ENCODE data around the gene TAC3. TPM values are rescaled to one million over a fixed set of nuclear protein-coding genes. Genes with fewer than 3 reads are reported as not detected.

The TAC3 gene
- total RNA-seq, 3 donors from 2014 or later: not detected

DNA sequence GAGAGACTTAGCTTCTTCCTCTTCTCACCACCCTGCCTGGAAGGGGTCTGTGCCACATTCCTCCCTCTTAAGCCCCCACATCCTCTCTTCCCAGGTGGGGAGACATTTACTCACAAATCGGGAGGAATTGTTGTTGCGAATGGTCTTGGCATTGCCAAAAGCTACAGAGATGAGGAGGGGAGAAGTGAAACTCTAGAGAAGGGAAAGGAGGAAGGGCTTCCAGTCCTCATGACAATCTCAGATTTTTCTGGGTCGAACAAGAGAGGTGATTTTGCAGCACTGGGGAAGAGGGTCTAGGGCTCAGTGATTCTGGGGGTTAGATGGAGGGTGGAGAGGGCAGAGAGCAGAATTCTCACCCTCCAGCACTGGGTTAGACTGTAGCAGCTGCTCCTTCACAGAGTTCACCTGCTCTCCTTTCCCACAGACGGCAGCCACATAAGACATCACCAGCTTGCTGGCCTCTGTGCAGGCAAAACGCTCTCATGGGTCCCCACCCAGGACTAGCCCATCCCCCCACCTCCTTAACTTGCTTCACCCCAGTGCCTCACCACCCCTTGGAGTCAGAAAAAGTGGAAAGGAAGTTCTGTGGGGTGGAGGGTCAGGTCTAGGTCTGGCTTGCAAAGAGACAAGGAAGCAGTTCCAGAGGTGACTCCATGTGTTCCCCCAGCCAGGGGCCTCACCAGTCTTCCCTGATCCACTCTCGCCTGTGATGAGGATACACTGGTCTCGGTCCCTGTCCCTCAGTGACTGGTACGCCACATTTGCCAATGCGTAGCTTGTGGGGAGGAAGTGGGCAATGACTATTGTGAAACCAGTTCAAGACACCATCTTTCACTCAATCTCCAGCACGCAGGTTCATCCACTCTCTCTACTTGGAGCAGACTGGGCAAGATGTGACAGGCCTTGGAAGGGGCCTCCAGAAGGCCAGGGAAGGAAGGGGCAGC lies 30.9 kb upstream of the TAC3 start:
- H3K27me3 ChIP-seq: no peaks in the 10 kb centered on the region
- H3K36me3 ChIP-seq: no peaks in the 10 kb centered on the region
- no peaks in the 10 kb centered on the region for H3K9me3 ChIP-seq
- no peak for DNase-seq (ENCODE audit: low spot score in 2 of 2)
- H3K27ac ChIP-seq: no peak overlapping the region
- TF ChIP-seq POLR2A (IDR thresholded peaks at IDR 0.05) (no peak), POLR2AphosphoS5 (IDR thresholded peaks at IDR 0.05) (no peak)
- TF ChIP-seq, protein P1, sequence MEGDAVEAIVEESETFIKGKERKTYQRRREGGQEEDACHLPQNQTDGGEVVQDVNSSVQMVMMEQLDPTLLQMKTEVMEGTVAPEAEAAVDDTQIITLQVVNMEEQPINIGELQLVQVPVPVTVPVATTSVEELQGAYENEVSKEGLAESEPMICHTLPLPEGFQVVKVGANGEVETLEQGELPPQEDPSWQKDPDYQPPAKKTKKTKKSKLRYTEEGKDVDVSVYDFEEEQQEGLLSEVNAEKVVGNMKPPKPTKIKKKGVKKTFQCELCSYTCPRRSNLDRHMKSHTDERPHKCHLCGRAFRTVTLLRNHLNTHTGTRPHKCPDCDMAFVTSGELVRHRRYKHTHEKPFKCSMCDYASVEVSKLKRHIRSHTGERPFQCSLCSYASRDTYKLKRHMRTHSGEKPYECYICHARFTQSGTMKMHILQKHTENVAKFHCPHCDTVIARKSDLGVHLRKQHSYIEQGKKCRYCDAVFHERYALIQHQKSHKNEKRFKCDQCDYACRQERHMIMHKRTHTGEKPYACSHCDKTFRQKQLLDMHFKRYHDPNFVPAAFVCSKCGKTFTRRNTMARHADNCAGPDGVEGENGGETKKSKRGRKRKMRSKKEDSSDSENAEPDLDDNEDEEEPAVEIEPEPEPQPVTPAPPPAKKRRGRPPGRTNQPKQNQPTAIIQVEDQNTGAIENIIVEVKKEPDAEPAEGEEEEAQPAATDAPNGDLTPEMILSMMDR (IDR thresholded peaks at IDR 0.05): no peak
- no peaks in the 10 kb centered on the region for H3K4me1 ChIP-seq
- intact Hi-C loops (cut with DNase I; ENCODE audit: low total_unique reads): no loop called here
- H3K4me3 ChIP-seq: no peak overlapping the region

DNA sequence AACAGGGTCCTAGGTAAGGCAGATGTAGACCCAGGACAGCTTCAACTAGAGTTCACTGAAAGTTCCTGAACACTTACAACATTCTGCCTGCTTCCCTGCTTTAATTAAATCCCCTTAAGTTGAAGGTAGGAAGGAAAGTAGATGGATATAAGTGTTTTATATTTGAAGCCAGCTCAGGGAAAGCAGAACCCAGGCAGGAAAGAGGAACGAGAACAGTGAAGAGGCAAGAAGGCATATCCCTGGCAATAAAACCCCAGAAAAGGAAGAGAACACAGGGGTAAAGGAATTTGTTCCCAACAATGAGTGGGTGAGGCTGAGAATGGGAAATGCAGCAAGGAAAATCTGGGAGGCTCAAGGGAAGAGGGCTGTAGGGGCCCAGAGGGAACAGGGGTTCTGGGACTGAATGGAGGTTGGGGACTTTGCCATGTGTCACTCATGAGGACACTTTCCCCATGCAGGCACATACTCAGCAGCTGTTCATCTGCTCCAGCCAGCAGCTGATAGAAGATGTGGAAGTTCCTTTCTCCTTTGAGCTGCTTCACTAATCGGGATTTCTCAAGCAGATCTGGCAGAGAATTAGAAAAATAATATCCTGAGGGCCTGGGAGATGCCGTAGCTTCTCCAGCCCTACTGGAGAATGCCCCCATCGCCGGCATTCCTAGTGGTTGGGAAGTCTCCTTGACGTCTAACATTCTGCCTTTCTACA lies 29.9 kb upstream of the TAC3 start:
- DNase-seq (ENCODE audit: low spot score in 2 of 2): no peak
- H3K27me3 ChIP-seq: no peaks in the 10 kb centered on the region
- H3K9me3 ChIP-seq: no peaks in the 10 kb centered on the region
- intact Hi-C loops (cut with DNase I; ENCODE audit: low total_unique reads): no loop called here
- H3K4me1 ChIP-seq: no peaks in the 10 kb centered on the region
- TF ChIP-seq POLR2AphosphoS5 (IDR thresholded peaks at IDR 0.05) (no peak), POLR2A (IDR thresholded peaks at IDR 0.05) (no peak)
- TF ChIP-seq, protein P1 (IDR thresholded peaks at IDR 0.05): no peak
- H3K36me3 ChIP-seq: no peaks in the 10 kb centered on the region
- no peak overlapping the region for H3K27ac ChIP-seq
- H3K4me3 ChIP-seq: no peak overlapping the region

DNA sequence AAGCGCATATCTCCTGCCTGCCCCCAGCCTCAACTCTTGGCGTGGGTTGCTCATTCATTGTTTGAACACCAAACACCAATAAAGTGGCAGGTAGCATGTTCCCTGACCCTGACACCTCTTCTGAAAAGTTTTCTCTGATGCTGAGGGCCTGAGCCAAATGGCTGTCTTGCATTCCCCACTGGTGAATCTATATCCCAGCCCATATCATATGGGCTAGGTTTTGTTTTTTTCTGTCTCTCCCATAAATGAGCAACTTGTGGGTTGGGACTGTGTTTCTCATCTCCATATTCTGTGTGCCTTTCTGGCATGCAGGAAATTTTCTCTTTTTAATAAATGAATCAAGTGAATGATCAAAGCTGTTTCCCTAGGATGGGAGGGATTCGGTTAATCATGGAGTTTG lies 28.6 kb upstream of the TAC3 start:
- TF ChIP-seq, protein P1 (IDR thresholded peaks at IDR 0.05): no peak
- TF ChIP-seq POLR2A (IDR thresholded peaks at IDR 0.05) (no peak), POLR2AphosphoS5 (IDR thresholded peaks at IDR 0.05) (no peak)
- H3K27ac ChIP-seq: no peak overlapping the region
- no peaks in the 10 kb centered on the region for H3K36me3 ChIP-seq
- H3K27me3 ChIP-seq: no peaks in the 10 kb centered on the region
- no peaks in the 10 kb centered on the region for H3K9me3 ChIP-seq
- H3K4me3 ChIP-seq: no peak overlapping the region
- intact Hi-C loops (cut with DNase I; ENCODE audit: low total_unique reads): no loop called here
- DNase-seq (ENCODE audit: low spot score in 2 of 2): no peak
- H3K4me1 ChIP-seq: no peaks in the 10 kb centered on the region

DNA sequence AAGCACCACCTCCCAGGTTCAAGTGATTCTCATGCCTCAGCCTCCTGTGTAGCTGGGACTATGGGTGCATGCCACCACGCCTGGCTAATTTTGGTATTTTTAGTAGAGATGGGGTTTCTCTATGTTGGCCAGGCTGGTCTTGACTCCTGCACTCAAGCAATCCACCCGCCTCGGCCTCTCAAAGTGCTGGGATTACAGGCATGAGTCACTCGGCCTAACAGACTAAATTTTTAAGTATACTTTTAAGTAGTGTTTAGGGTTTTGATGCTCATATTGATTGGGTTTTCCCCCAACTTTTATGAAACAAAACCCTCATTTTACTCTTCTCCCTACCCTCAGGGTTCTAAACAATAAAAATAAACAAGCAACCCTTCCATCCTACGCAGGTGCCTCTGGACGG lies 28.1 kb upstream of the TAC3 start:
- H3K4me3 ChIP-seq: no peak overlapping the region
- no peaks in the 10 kb centered on the region for H3K9me3 ChIP-seq
- no peaks in the 10 kb centered on the region for H3K4me1 ChIP-seq
- intact Hi-C loops (cut with DNase I; ENCODE audit: low total_unique reads): no loop called here
- H3K27ac ChIP-seq: no peak overlapping the region
- TF ChIP-seq POLR2A (IDR thresholded peaks at IDR 0.05) (no peak), POLR2AphosphoS5 (IDR thresholded peaks at IDR 0.05) (no peak)
- TF ChIP-seq, protein P1 (IDR thresholded peaks at IDR 0.05): no peak
- no peaks in the 10 kb centered on the region for H3K27me3 ChIP-seq
- no peaks in the 10 kb centered on the region for H3K36me3 ChIP-seq
- no peak for DNase-seq (ENCODE audit: low spot score in 2 of 2)

DNA sequence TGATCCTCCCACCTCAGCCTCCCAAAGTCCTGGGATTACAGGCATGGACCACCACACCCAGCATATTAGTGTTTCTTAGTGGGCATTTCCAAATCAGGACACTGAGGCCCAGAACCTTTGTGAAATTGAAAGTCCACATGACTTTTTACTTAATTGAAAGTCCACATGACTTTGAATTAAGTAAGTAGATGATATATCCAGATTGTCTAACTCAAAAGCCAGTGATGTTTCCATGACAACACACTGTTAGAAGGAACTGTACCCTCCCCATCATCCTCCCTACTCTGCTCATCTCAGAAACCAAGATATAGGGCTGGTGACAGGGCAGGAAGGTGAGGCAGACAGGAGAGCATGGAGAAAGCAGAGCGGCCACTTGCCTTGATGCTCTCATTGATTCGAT lies 26.4 kb upstream of the TAC3 start:
- H3K9me3 ChIP-seq: no peaks in the 10 kb centered on the region
- intact Hi-C loops (cut with DNase I; ENCODE audit: low total_unique reads): no loop called here
- no peak overlapping the region for H3K27ac ChIP-seq
- no peak for DNase-seq (ENCODE audit: low spot score in 2 of 2)
- no peaks in the 10 kb centered on the region for H3K27me3 ChIP-seq
- no peaks in the 10 kb centered on the region for H3K36me3 ChIP-seq
- no peaks in the 10 kb centered on the region for H3K4me1 ChIP-seq
- no peak for TF ChIP-seq POLR2AphosphoS5 (IDR thresholded peaks at IDR 0.05)
- TF ChIP-seq, protein P1 (IDR thresholded peaks at IDR 0.05): no peak
- no peak for TF ChIP-seq POLR2A (IDR thresholded peaks at IDR 0.05)
- H3K4me3 ChIP-seq: no peak overlapping the region
